Loucy (cell line): Measurements from ENCODE around the gene SLC39A11.

ENCODE experiments used
- EZH2phosphoT487 ChIP-seq: fragments of 200-600 bp; IDR thresholded peaks from 2 replicates; pipeline ENCODE4 v1.6.1; 2018; ENCODE audit warnings: antibody characterized with exemption, mild to moderate bottlenecking, moderate library complexity, borderline replicate concordance
- TF ChIP-seq, protein P1 (sequence below): fragments of 200-600 bp; sonication (generic); conservative IDR thresholded peaks from 2 replicates; pipeline ENCODE4 v1.5.1; 2014; ENCODE audit warnings: mild to moderate bottlenecking, antibody characterized with exemption, low read length

DNA sequence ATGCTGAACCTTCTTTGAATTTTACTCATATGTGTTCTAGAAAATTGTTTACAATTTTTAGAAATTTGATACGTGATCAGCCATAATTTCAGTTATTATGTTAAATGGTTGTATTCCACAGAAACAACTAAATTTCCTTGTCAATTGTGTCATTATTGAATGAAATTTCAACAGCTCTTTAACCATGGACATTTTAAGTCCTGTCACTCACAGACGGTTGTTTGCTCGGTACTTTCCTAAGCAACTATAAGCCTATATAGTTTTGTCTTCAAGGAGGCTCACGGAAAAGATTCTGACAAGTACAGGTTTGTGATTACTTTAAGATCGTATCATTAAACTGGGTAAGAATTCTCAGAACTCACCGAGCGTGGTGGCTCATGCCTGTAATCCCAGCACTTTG, 31.8 kb downstream of the SLC39A11 start:
- TF ChIP-seq, protein P1, sequence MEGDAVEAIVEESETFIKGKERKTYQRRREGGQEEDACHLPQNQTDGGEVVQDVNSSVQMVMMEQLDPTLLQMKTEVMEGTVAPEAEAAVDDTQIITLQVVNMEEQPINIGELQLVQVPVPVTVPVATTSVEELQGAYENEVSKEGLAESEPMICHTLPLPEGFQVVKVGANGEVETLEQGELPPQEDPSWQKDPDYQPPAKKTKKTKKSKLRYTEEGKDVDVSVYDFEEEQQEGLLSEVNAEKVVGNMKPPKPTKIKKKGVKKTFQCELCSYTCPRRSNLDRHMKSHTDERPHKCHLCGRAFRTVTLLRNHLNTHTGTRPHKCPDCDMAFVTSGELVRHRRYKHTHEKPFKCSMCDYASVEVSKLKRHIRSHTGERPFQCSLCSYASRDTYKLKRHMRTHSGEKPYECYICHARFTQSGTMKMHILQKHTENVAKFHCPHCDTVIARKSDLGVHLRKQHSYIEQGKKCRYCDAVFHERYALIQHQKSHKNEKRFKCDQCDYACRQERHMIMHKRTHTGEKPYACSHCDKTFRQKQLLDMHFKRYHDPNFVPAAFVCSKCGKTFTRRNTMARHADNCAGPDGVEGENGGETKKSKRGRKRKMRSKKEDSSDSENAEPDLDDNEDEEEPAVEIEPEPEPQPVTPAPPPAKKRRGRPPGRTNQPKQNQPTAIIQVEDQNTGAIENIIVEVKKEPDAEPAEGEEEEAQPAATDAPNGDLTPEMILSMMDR: no peak
- no peak for TF ChIP-seq EZH2phosphoT487
